GM23338 (cell line): ENCODE data around the gene EDIL3.

Experiments used
- CTCF ChIP-seq, 2 experiments: fragments of 200-600 bp in 1 of 2; sonication (generic) in 1 of 2; conservative IDR thresholded peaks; 2 replicates each; pipeline versions ENCODE4 v1.5.1 to v1.6.1; 2016 to 2017; ENCODE audit warnings: antibody characterized with exemption in 2 of 2, low read depth in 2 of 2, mild to moderate bottlenecking in 2 of 2, moderate library complexity in 1 of 2
- EZH2 ChIP-seq: fragments of 200-600 bp; sonication (generic); IDR thresholded peaks from one replicate; pipeline ENCODE4 v1.8.0; 2017; ENCODE audit warnings: antibody characterized with exemption, mild to moderate bottlenecking, low read depth; ENCODE audit not compliant: unreplicated experiment

- TF ChIP-seq EZH2 (no peak), CTCF (conservative IDR thresholded peaks at IDR 0.05; ENCODE audit: low read depth in 2 of 2) (no peak)
Measured at GRCh38 chr5:84057211-84057610, 327.5 kb downstream of the EDIL3 start.
